ENCODE measurements around the gene FAM3C. TPM values are rescaled to one million over a fixed set of nuclear protein-coding genes. Genes with fewer than 3 reads are reported as not detected.

The FAM3C gene
- total RNA-seq, 1 donor from 2014 or later, result 42.6 TPM

- no peak for TF ChIP-seq CTCF (IDR thresholded peaks at IDR 0.05; ENCODE audit: insufficient read depth, low read length, severe bottlenecking)
- DNase-seq (ENCODE audit: low read depth), result no peak
- no peaks in the 10 kb centered on the region for H3K36me3 ChIP-seq (ENCODE audit: control insufficient read depth, insufficient read depth, low read length)
- H3K27me3 ChIP-seq (ENCODE audit: control insufficient read depth, insufficient read depth, low read length), result no peaks in the 10 kb centered on the region
- no peak overlapping the region for H3K4me3 ChIP-seq (ENCODE audit: low read depth, low read length)
- FAIRE-seq, result no peak
These were observed 8.2 kb upstream of the FAM3C start for GRCh38 chr7:121404348-121404747.

DNA sequence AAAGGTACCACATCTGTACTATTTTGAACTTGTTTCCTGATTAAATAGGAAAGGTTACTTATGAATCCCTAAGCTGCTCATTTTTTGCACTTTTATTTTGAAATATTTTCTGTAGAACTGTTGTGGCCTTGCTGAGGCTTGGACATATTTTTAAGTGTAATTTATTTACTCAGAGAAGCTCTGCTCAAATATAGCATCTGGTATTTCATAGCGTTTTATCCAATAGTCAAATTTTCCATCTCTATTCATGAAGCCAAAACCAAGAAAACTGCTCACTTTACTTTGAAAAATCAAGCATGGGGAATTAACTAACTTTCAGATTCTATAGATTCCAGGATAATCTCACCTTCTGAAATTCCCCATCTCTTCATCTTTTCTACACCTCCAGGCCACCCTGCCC is 6.6 kb upstream of the FAM3C start:
- no peak for TF ChIP-seq CTCF (IDR thresholded peaks at IDR 0.05; ENCODE audit: insufficient read depth, low read length, severe bottlenecking)
- no peaks in the 10 kb centered on the region for H3K36me3 ChIP-seq (ENCODE audit: control insufficient read depth, insufficient read depth, low read length)
- no peak for DNase-seq (ENCODE audit: low read depth)
- H3K27me3 ChIP-seq (ENCODE audit: control insufficient read depth, insufficient read depth, low read length), result no peaks in the 10 kb centered on the region
- no peak overlapping the region for H3K4me3 ChIP-seq (ENCODE audit: low read depth, low read length)
- FAIRE-seq, result no peak

GRCh38 chr7:121401896-121402295 is 5.8 kb upstream of the FAM3C start:
- TF ChIP-seq CTCF (IDR thresholded peaks at IDR 0.05; ENCODE audit: insufficient read depth, low read length, severe bottlenecking), result no peak
- DNase-seq (ENCODE audit: low read depth) (no peak), FAIRE-seq (no peak)
- Histone ChIP-seq H3K36me3 (ENCODE audit: control insufficient read depth, insufficient read depth, low read length) (no peaks in the 10 kb centered on the region), H3K27me3 (ENCODE audit: control insufficient read depth, insufficient read depth, low read length) (no peaks in the 10 kb centered on the region), H3K4me3 (ENCODE audit: low read depth, low read length) (no peak overlapping the region)

DNA sequence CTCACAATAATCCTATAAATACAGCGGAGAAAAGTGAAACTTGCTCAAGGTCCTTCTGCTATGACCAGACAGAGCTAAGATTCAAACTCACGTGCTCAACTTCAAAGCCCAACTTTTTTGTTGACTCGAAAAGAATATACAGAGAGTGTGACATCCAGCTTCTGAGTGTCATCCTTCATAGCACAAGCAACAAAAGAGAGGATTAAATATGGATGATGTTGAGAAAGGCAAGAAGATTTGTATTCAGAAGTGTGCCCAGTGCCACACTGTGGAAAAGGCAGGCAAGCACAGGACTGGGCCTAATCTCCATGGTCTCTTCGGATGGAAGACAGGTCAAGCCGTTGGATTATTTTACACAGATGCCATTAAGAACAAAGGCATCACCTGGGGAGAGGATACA is 2.1 kb upstream of the FAM3C start:
- FAIRE-seq (no peak), DNase-seq (ENCODE audit: low read depth) (no peak)
- H3K27me3 ChIP-seq (ENCODE audit: control insufficient read depth, insufficient read depth, low read length), result no peaks in the 10 kb centered on the region
- H3K4me3 ChIP-seq (ENCODE audit: low read depth, low read length), result no peak overlapping the region
- no peak for TF ChIP-seq CTCF (IDR thresholded peaks at IDR 0.05; ENCODE audit: insufficient read depth, low read length, severe bottlenecking)
- no peaks in the 10 kb centered on the region for H3K36me3 ChIP-seq (ENCODE audit: control insufficient read depth, insufficient read depth, low read length)

DNA sequence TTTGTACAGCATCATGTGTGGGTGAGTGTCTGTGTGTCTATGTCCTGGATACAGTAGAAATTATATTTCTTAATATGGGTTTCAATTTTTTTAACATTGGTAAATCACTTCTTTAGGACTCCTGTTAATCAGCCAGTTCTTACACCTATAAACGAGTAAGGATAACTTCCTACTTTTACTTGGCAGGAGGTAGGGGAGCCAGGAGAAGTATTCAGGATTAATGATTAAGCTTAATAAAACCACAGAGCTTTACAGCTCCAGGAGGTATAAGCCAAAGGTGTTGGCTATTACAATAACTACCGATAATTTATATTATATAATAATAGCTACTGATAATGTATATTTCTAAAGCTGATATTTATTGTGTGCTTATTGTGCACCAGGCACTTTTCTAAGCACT is 1.7 kb upstream of the FAM3C start:
- DNase-seq (ENCODE audit: low read depth) (no peak), FAIRE-seq (no peak)
- H3K36me3 ChIP-seq (ENCODE audit: control insufficient read depth, insufficient read depth, low read length), result no peaks in the 10 kb centered on the region
- H3K4me3 ChIP-seq (ENCODE audit: low read depth, low read length), result no peak overlapping the region
- TF ChIP-seq CTCF (IDR thresholded peaks at IDR 0.05; ENCODE audit: insufficient read depth, low read length, severe bottlenecking), result no peak
- no peaks in the 10 kb centered on the region for H3K27me3 ChIP-seq (ENCODE audit: control insufficient read depth, insufficient read depth, low read length)

- no peak for FAIRE-seq
These were observed 1.3 kb upstream of the FAM3C start for GRCh38 chr7:121397361-121397760.

More at GRCh38 chr7:121397361-121397760, 1.3 kb upstream of the FAM3C start:
- no peak for TF ChIP-seq CTCF (IDR thresholded peaks at IDR 0.05; ENCODE audit: insufficient read depth, low read length, severe bottlenecking)
- Histone ChIP-seq H3K36me3 (ENCODE audit: control insufficient read depth, insufficient read depth, low read length) (no peaks in the 10 kb centered on the region), H3K4me3 (ENCODE audit: low read depth, low read length) (no peak overlapping the region), H3K27me3 (ENCODE audit: control insufficient read depth, insufficient read depth, low read length) (no peaks in the 10 kb centered on the region)
- no peak for DNase-seq (ENCODE audit: low read depth)
